Left ventricle myocardium inferior (tissue), 1 donor: ENCODE data around the gene AP3D1. TPM values are rescaled to one million over a fixed set of nuclear protein-coding genes. Genes with fewer than 3 reads are reported as not detected.
A peak's percentile ranks its signal among the peaks of the same experiment; 100 is the strongest.

Source experiments
- DNase-seq: peaks from one replicate; pipeline ENCODE4 v3.0.0-alpha.2; 2020
- H3K27ac ChIP-seq: fragments of 200-600 bp; replicated peaks from 2 replicates; pipeline ENCODE4 v1.8.0; 2021
- H3K27me3 ChIP-seq: fragments of 200-600 bp; 2 replicates; pipeline ENCODE4 v1.8.0; 2021; ENCODE audit warnings: low read depth
- H3K36me3 ChIP-seq: fragments of 200-600 bp; 2 replicates; pipeline ENCODE4 v1.8.0; 2021
- H3K4me1 ChIP-seq: fragments of 200-600 bp; 2 replicates; pipeline ENCODE4 v1.8.0; 2021
- H3K4me3 ChIP-seq: fragments of 200-600 bp; 2 replicates; pipeline ENCODE4 v1.8.0; 2021; ENCODE audit warnings: mild to moderate bottlenecking, moderate library complexity
- H3K9me3 ChIP-seq: fragments of 200-600 bp; replicated peaks from 2 replicates; pipeline ENCODE4 v1.8.0; 2021
- CTCF ChIP-seq: fragments of 200-600 bp; IDR thresholded peaks from 2 replicates; pipeline ENCODE4 v1.8.0; 2021; ENCODE audit warnings: antibody characterized with exemption, mild to moderate bottlenecking, borderline replicate concordance
- intact Hi-C: fragments of 100-400 bp; cut with micrococcal nuclease; formaldehyde crosslinking; loops from one replicate; pipeline ENCODE4 v1.11.0; 2022
- total RNA-seq: library from RNA; stranded (reverse); fragmentation: NEBNext Ultra II Directional; extraction: Animal tissue kit (Norgen Biotek cat#: 25700); gene quantifications from one replicate; pipeline ENCODE4 v1.2.1, GENCODE V29; 2021
- donor health status: DM: no; HTN: yes; CAD: no; lungs with severe emphysema.

AP3D1 gene
- total RNA-seq, 1 donor from 2014 or later = 75.4 TPM

GRCh38 chr19:2070436-2070827 is 80.9 kb downstream of the AP3D1 start:
- Histone ChIP-seq H3K36me3 (peaks cover 47% of the 10 kb centered on the region), H3K27ac (no peak overlapping the region), H3K9me3 (no peaks in the 10 kb centered on the region), H3K27me3 (no peaks in the 10 kb centered on the region), H3K4me1 (peaks cover 6% of the 10 kb centered on the region), H3K4me3 (no peak overlapping the region)
- TF ChIP-seq CTCF = no peak
- intact Hi-C loops = loop anchor here (5.0 kb wide), 1 partner anchor 53 kb away; the partner anchor contains the start of gene BTBD2
- no peak for DNase-seq

GRCh38 chr19:2064788-2065524 is 86.4 kb downstream of the AP3D1 start:
- Histone ChIP-seq H3K4me1 (peaks cover 51% of the 10 kb centered on the region), H3K36me3 (no peaks in the 10 kb centered on the region), H3K27ac (peak overlapping the region; percentile 100), H3K4me3 (peak overlapping the region; percentile 54), H3K27me3 (no peaks in the 10 kb centered on the region), H3K9me3 (no peaks in the 10 kb centered on the region)
- peak; percentile 73 for DNase-seq
- intact Hi-C loops = no loop called here
- peak; percentile 29 for TF ChIP-seq CTCF

- peak overlapping the region; percentile 100 for H3K27ac ChIP-seq
- peak overlapping the region; percentile 54 for H3K4me3 ChIP-seq
- no peak for DNase-seq
- TF ChIP-seq CTCF = no peak
- H3K36me3 ChIP-seq = no peaks in the 10 kb centered on the region
- no peaks in the 10 kb centered on the region for H3K27me3 ChIP-seq
- peaks cover 54% of the 10 kb centered on the region for H3K4me1 ChIP-seq
- no peaks in the 10 kb centered on the region for H3K9me3 ChIP-seq
- intact Hi-C loops = no loop called here
These were observed 87.0 kb downstream of the AP3D1 start for GRCh38 chr19:2064395-2064787.

- H3K4me3 ChIP-seq = peak overlapping the region; percentile 54
- no peaks in the 10 kb centered on the region for H3K27me3 ChIP-seq
- DNase-seq = no peak
- TF ChIP-seq CTCF = no peak
- H3K36me3 ChIP-seq = no peaks in the 10 kb centered on the region
- peak overlapping the region; percentile 100 for H3K27ac ChIP-seq
- H3K9me3 ChIP-seq = no peaks in the 10 kb centered on the region
- intact Hi-C loops = no loop called here
- peaks cover 56% of the 10 kb centered on the region for H3K4me1 ChIP-seq
These were observed 87.5 kb downstream of the AP3D1 start for GRCh38 chr19:2063824-2064223.

- DNase-seq = no peak
- Histone ChIP-seq H3K27ac (peak overlapping the region; percentile 100), H3K4me3 (no peak overlapping the region), H3K9me3 (no peaks in the 10 kb centered on the region), H3K4me1 (peaks cover 67% of the 10 kb centered on the region), H3K27me3 (no peaks in the 10 kb centered on the region), H3K36me3 (no peaks in the 10 kb centered on the region)
- no peak for TF ChIP-seq CTCF
- intact Hi-C loops = no loop called here
These were observed 88.6 kb downstream of the AP3D1 start for GRCh38 chr19:2062770-2063169.
